HG03571 (cell line): ENCODE results near the gene ELMOD3.
"Not testable (repeated sequence)": the region's sequence is repeated elsewhere in the genome, so short reads cannot be mapped to it uniquely, and the experiment has no call there.

ENCODE experiments used
- ATAC-seq: cut with Tn5 transposase; IDR thresholded peaks from one replicate; pipeline ENCODE4 v1.9.1; 2021; ENCODE audit not compliant: unreplicated experiment

Gene ELMOD3

GRCh38 chr2:85354286-85355072 is at the start of gene ELMOD3, which contains the start of gene RETSAT:
TSS of gene ELMOD3 (plus strand) at chr2:85354769. CDS start at chr2:85357199, 2,430 bp downstream.
TSS of gene RETSAT (minus strand) at chr2:85354528. CDS start at chr2:85354507, 21 bp downstream.
- peak; percentile 96 for ATAC-seq

GRCh38 chr2:85307527-85307897 is 47.1 kb upstream of the ELMOD3 start:
- ATAC-seq = no peak

- ATAC-seq = no peak
Observed at GRCh38 chr2:85308201-85308600, 46.4 kb upstream of the ELMOD3 start.

GRCh38 chr2:85308896-85309555 is 45.5 kb upstream of the ELMOD3 start:
- no peak for ATAC-seq

- no peak for ATAC-seq
Observed at GRCh38 chr2:85309699-85310321, 44.8 kb upstream of the ELMOD3 start.

- ATAC-seq = no peak
Observed at GRCh38 chr2:85310330-85310729, 44.2 kb upstream of the ELMOD3 start.

GRCh38 chr2:85312404-85312803 is 42.2 kb upstream of the ELMOD3 start:
- no peak for ATAC-seq

GRCh38 chr2:85314884-85315242 is 39.7 kb upstream of the ELMOD3 start:
- ATAC-seq = no peak

GRCh38 chr2:85315921-85316320 is 38.6 kb upstream of the ELMOD3 start:
- not testable (repeated sequence) for ATAC-seq

- ATAC-seq = no peak
Observed at GRCh38 chr2:85318222-85319074, 36.1 kb upstream of the ELMOD3 start.

- ATAC-seq = no peak
Observed at GRCh38 chr2:85319796-85320195, 34.8 kb upstream of the ELMOD3 start.

GRCh38 chr2:85323351-85323987 is 31.1 kb upstream of the ELMOD3 start:
- no peak for ATAC-seq

GRCh38 chr2:85323988-85324367 is 30.6 kb upstream of the ELMOD3 start:
- ATAC-seq = not testable (repeated sequence)

GRCh38 chr2:85324639-85325465 is 29.7 kb upstream of the ELMOD3 start:
- no peak for ATAC-seq

- ATAC-seq = no peak
Observed at GRCh38 chr2:85325466-85325811, 29.1 kb upstream of the ELMOD3 start.

- peak; percentile 37 for ATAC-seq
Observed at GRCh38 chr2:85326406-85327159, 28.0 kb upstream of the ELMOD3 start.

GRCh38 chr2:85327160-85327821 is 27.3 kb upstream of the ELMOD3 start:
- no peak for ATAC-seq

GRCh38 chr2:85327822-85328617 is 26.5 kb upstream of the ELMOD3 start, which contains the start of gene TGOLN2:
TSS of gene TGOLN2 (minus strand) at chr2:85327989. CDS start at chr2:85327962, 27 bp downstream.
- peak; percentile 91 for ATAC-seq
